Measurements from ENCODE around the gene IL1RAP.
A peak's percentile ranks its signal among the peaks of the same experiment; 100 is the strongest.
"Not testable (repeated sequence)": the region's sequence is repeated elsewhere in the genome, so short reads cannot be mapped to it uniquely, and the experiment has no call there.

IL1RAP gene, protein sequence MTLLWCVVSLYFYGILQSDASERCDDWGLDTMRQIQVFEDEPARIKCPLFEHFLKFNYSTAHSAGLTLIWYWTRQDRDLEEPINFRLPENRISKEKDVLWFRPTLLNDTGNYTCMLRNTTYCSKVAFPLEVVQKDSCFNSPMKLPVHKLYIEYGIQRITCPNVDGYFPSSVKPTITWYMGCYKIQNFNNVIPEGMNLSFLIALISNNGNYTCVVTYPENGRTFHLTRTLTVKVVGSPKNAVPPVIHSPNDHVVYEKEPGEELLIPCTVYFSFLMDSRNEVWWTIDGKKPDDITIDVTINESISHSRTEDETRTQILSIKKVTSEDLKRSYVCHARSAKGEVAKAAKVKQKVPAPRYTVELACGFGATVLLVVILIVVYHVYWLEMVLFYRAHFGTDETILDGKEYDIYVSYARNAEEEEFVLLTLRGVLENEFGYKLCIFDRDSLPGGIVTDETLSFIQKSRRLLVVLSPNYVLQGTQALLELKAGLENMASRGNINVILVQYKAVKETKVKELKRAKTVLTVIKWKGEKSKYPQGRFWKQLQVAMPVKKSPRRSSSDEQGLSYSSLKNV

GRCh38 chr3:190513409-190514370 is at the start of gene IL1RAP:
IL1RAP (plus strand) TSS chr3:190514085; CDS start chr3:190564290, 50,205 bp downstream.
- Histone ChIP-seq H3K27me3 (replicated peaks) (no peaks in the 10 kb centered on the region), H3K27ac (peak within 1 kb of the TSS; percentile 21), H3K4me3 (ENCODE audit: low read depth, low read length) (peak within 1 kb of the TSS; percentile 87), H3K36me3 (replicated peaks) (no peaks in the 10 kb centered on the region)
- in situ Hi-C loops (cut with HindIII; ENCODE audit: low pct_ligation_motif_present, low sequenced_read_pairs): no loop called here
- peak; percentile 81 for DNase-seq
- peak; percentile 31 for TF ChIP-seq CTCF (IDR thresholded peaks at IDR 0.05; ENCODE audit: low read depth, low read length, missing control alignments)

- no peak for TF ChIP-seq CTCF (IDR thresholded peaks at IDR 0.05; ENCODE audit: low read depth, low read length, missing control alignments)
- Histone ChIP-seq H3K27me3 (replicated peaks) (no peaks in the 10 kb centered on the region), H3K27ac (no peak overlapping the region), H3K4me3 (ENCODE audit: low read depth, low read length) (no peak overlapping the region), H3K36me3 (replicated peaks) (no peaks in the 10 kb centered on the region)
- DNase-seq: no peak
- in situ Hi-C loops (cut with HindIII; ENCODE audit: low pct_ligation_motif_present, low sequenced_read_pairs): no loop called here
Observed at GRCh38 chr3:190467922-190468321, 46.0 kb upstream of the IL1RAP start.

- DNase-seq; H3K27ac ChIP-seq; H3K36me3 ChIP-seq (replicated peaks); H3K27me3 ChIP-seq (replicated peaks); in situ Hi-C loops (cut with HindIII; ENCODE audit: low pct_ligation_motif_present, low sequenced_read_pairs); H3K4me3 ChIP-seq (ENCODE audit: low read depth, low read length): not testable (repeated sequence)
Observed at GRCh38 chr3:190473261-190473660, 40.6 kb upstream of the IL1RAP start.

- in situ Hi-C loops (cut with HindIII; ENCODE audit: low pct_ligation_motif_present, low sequenced_read_pairs): no loop called here
Observed at GRCh38 chr3:190481779-190482178, 32.1 kb upstream of the IL1RAP start.

GRCh38 chr3:190485830-190486532 is 27.9 kb upstream of the IL1RAP start:
- no peak for TF ChIP-seq CTCF (IDR thresholded peaks at IDR 0.05; ENCODE audit: low read depth, low read length, missing control alignments)
- H3K27ac ChIP-seq: no peak overlapping the region
- H3K36me3 ChIP-seq (replicated peaks): no peaks in the 10 kb centered on the region
- H3K4me3 ChIP-seq (ENCODE audit: low read depth, low read length): no peak overlapping the region
- no peak for DNase-seq
- no peaks in the 10 kb centered on the region for H3K27me3 ChIP-seq (replicated peaks)
- in situ Hi-C loops (cut with HindIII; ENCODE audit: low pct_ligation_motif_present, low sequenced_read_pairs): no loop called here

More at GRCh38 chr3:190481779-190482178, 32.1 kb upstream of the IL1RAP start:
- Histone ChIP-seq H3K4me3 (ENCODE audit: low read depth, low read length) (no peak overlapping the region), H3K27ac (no peak overlapping the region), H3K36me3 (replicated peaks) (no peaks in the 10 kb centered on the region), H3K27me3 (replicated peaks) (no peaks in the 10 kb centered on the region)
- DNase-seq: no peak
- peak; percentile 3 for TF ChIP-seq CTCF (IDR thresholded peaks at IDR 0.05; ENCODE audit: low read depth, low read length, missing control alignments)

Data from brain microvascular endothelial cell (primary cell).